GM10847 (cell line): ENCODE measurements around the gene CD3E.

Experiments
- POLR2A ChIP-seq: IDR thresholded peaks from 2 replicates; pipeline ENCODE4 v1.6.1; 2011; ENCODE audit not compliant: insufficient read length; ENCODE audit errors: extremely low read depth

Gene CD3E

DNA sequence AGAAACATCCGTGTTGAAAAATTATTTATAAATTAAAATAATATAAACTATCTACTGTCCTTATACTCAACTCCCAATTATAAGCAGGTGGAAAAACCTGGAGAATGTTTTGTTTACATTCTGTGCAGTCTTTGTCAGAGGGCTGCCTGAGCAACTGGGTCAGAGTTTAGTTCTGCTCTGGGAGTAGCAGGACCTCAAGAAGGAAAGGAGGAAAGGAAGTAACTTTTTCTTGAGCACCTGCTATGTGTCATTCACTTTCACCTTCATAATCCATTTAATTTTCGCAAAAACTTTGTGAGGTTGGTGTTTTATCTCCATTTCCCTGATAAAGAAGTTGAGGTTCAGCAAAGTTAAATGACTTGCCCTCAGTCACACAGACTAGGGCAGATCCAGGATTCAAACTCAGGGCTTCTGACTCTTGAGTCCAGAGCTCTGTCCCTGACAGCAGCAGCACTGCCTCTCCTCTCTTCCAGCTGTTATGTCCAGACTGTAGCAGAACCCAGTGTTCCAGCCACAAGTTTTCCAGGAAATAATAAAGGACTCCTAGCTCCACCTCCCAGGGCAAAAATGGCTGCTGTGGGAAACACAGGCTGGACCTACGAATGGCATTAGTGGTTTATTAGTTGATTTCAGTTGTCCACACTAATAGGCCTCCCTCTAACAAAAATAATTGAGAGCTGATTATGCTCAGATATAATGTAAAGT lies 6.4 kb downstream of the CD3E start:
- TF ChIP-seq POLR2A, result no peak

DNA sequence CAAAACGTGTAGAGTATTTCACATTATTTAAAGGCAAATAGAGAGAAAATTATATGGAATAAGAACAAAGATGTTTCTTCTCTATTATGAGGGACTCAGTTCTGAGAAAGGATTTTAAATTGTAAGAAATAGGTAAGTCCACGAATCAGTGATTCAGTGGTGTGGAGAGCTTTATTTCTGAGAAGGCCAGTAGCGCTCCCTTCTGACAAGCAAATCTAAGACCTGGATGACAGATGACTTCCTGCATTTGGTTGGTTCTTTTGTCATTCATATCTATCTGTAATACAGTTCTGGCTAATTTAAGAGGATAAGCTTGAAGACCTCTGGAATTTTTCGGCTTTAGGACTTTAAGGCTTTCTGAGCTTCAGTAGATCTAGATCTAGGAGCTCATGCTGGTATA lies 7.0 kb downstream of the CD3E start:
- TF ChIP-seq POLR2A, result no peak

DNA sequence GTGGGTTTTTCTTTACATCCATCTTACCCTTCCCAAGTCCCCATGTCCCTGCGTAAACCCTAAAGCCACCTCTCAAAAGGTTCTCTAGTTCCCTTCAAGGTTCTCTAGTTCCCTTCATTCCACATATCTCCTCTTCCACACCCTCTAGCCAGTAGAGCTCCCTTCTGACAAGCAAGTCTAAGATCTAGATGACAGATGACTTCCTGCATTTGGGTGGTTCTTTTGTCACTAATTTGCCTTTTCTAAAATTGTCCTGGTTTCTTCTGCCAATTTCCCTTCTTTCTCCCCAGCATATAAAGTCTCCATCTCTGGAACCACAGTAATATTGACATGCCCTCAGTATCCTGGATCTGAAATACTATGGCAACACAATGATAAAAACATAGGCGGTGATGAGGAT lies 7.8 kb downstream of the CD3E start:
- TF ChIP-seq POLR2A, result no peak

DNA sequence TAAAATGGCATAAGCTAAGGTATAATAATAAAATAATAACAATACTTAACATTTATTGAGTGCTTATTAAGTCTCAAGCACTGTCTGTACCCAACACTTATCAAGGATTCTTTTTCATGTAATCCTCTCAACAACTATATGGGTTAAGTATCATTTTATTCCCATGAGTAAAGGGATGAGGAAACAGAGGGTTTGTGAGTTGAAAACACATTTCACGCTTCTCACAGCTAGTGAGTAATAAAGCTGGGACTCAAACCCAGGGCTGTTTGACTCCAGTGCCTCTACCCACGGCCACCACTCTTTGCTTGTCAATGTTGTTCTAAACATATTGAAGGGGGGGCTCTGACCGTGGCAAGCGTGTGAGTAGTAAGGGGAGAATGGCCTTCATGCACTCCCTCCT lies 8.7 kb downstream of the CD3E start:
- TF ChIP-seq POLR2A, result no peak

DNA sequence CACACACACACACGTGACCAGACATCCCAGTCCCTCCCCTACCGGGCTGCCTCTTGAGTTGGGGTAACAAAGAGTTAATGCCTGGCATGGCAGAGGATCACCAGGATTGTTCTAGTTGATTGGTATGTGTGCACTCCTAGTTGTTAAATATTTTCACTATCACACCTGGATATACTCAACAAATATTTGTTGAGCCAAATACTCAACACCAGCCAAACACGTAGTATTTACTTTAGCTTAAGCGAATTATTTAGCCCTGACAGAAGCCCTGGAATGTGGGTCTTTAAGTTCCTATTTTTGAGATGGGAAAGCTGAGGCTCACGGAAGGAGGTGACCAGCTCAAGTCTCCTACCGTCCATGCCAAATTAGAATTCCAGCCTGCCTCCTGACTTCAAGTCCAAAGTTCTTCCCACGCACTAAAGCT lies 10.5 kb downstream of the CD3E start:
- no peak for TF ChIP-seq POLR2A

DNA sequence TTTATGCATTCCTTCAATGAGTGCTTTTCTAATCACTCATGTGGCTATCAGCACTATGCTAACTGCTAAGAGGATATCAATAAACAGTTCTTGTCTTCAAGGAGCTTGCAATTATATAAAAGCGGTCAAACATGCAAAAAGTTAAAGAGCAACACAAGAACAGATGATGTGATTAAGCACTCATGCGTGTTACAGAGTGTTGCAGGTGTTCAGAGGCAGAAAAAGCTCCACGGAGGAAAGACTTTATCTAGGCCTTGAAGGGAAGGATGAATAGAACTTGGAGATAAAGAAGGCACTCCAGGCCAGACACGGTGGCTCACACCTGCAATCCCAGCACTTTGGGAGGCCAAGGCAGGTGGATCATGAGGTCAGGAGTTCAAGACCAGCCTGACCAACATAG lies 13.6 kb downstream of the CD3E start:
- TF ChIP-seq POLR2A, result no peak

DNA sequence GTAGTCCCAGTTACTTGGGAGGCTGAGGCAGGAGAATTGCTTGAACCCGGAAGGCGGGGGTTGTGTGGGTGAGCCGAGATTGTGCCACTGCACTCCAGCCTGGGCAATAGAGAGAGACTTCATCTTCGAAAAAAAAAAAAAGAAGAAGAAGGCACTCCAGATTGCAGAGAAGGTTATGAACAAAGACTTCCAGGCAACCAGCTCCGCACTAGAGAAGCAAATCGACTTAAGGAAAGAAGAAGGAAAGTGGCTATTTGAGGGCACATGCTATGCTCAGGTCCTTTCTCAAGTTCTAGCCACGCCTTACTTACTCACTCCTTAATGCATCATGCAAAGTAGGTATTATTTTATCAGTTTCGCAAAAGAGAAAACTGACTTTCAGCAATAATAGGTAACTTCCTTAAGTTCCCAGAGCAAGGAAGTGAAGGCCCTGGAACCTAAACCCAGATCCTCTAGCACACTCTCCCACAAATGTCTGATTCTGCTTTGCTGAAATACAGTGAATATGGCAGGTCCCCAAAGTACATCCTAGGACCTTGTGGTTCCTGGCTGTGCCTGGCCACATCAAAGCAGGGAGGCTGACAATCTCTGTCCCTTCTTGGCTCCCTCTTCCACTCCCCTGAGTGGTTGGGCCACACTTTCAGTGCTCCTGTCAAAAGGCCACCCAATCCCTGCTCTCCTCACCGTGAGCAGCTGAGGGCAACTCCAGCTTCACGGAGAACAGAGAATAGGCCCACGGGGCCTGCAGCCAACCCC lies 14.2 kb downstream of the CD3E start:
- no peak for TF ChIP-seq POLR2A

DNA sequence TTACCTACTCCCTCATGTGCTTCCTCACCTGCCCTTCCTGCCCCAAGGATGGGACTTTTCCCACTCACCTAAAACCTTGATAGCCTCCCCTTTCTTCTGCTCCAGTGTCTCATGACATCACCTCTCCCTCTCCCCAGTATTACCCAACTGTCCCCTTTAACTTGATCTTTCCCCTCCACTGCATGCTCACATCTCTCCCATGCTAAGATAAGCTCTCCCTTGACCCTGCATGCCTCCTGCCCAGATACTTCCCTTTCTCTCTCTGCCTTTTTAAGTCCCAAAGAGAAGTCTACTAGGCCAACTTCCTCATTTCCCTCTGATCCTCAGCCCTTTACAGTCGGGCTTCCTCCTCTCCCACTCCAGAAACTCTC lies 14.8 kb downstream of the CD3E start:
- no peak for TF ChIP-seq POLR2A

DNA sequence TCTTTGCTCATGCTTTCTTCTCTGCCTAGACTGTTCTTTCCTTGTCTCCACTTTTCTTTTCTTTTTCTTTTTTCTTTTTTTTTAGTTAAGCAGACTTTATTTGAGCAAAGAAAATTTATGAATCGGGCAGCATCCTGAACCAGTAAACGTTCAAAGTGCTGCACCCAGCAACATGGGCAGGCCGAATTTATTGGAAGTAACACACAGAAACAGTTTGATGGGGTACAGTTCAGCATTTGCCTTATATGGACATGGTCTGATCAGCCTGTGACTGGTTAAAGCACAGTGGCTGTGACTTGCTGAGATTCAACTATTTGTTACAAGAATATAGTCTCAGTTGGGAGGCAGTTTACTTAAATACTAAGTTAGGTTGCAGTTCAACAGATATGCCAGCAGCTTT lies 16.0 kb downstream of the CD3E start:
- no peak for TF ChIP-seq POLR2A

DNA sequence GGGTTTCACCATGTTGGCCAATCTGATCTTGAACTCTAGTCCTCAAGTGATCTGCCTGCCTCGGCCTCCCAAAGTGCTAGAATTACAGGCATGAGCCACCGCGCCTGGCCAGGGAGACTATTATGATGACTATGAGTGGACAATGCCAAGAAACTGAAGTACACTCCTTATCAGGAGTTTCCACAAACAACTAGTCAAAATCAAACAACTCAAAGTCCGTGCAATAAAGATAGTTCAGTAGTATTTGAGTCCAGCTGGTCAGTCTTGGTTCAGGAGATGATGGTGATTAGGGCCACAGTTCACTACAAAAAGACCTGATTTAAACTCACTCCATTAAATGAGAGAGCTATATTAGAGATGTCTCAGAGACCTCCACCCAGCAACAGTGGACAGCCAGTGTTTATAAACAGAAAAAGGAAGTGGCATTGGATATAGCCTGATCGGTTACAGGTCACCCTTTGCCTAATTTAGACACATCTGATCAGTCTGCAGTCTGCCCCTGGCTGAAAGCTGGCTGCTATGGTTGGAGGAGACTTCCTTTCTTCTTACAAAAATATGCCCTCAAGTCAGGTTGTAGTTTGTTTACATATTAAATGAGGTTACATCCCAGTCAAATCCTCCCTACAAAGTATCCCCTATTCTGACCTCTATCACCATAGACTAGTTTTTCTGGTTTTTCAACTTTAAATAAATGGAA lies 17.0 kb downstream of the CD3E start:
- no peak for TF ChIP-seq POLR2A

DNA sequence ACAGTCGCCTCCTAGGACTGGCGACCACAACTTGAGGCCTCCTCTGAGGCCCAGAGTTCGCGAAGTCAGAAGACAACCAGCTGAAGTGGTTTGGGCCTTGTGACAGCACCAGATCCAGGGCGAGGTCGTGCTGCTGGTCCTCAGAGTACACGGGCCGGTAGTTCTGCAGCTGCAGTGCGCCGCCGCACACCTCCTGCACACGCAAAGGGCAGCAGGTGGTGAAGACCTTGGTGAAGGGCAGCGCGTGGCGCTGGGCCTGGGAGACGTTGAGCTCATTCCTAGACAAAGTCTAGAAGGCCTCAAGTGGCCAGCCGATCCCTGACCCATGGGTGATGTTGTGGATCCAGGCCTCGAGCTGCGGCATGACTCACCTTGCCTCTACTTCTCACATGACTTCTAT lies 18.2 kb downstream of the CD3E start:
- no peak for TF ChIP-seq POLR2A

DNA sequence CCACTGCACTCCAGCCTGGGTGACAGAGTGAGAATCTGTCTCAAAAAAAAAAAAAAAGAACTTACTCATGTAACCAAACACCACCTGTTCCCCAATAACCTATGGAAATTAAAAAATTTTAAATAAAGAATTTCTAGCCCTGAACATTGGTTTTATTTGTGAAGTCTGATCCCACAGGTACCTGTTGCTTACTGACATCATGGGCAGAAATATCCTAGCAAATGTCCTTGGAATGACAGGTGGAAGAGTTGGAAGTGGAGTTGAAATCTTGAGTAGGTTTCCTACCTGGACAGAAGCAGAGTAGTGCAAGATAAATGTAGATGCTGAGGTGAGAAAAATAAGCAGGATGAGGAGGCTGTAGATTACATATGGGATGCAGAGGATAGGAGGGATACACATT lies 20.8 kb downstream of the CD3E start:
- no peak for TF ChIP-seq POLR2A

DNA sequence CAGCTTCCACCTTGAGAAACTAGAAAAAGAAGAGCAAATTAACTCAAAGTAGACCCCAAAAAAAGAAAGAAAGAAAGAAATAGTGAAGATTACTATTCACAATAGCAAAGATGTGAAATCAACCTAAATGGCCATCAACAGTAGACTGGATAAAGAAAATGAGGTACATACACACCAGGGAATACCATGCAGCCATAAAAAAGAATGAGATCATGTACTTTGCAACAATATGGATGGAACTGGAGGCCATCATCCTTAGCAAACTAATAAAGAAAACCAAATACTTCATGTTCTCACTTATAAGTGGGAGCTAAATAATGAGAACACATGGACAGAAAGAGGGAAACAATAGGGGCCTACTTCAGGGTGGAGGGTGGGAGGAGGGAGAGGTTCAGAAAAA lies 24.2 kb downstream of the CD3E start:
- no peak for TF ChIP-seq POLR2A

DNA sequence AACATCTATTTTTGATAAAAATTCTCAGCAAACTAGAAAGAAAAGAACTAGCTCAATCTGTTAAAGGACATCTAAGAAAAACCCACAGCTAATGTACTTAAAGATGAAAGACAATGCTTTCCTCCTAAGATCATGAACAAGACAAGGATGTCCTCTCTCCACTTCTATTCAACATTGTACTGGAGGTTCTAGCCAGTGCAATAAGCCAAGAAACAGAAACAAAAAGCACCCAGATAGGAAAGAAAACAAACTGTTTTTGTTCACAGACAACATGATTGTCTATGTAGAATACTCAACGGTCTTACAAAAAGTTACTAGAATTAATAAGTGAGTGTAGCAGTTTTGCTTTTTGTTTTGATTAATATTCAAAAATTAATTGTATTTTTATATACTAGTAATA lies 30.2 kb downstream of the CD3E start:
- TF ChIP-seq POLR2A, result no peak

DNA sequence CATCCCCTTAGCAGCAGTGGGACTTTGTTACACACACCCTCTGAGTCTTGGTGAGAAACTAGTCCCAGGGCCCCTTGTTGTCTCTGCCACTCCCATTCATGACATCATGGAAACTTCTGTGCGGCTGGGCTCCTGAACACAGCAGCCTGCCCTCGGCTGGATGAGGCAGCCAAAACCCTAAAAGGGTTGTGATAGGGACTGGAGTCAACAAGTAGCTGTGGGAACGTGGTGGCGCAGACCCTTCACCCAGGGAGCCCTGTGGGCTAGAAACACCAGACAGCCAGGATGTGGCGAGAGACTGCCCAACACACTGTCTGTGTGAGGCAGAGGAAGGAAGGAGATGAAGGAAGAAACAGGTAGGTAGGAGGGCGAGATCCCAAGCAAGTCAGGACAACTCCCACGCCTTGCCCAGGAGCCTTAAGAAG lies 34.1 kb downstream of the CD3E start:
- no peak for TF ChIP-seq POLR2A

DNA sequence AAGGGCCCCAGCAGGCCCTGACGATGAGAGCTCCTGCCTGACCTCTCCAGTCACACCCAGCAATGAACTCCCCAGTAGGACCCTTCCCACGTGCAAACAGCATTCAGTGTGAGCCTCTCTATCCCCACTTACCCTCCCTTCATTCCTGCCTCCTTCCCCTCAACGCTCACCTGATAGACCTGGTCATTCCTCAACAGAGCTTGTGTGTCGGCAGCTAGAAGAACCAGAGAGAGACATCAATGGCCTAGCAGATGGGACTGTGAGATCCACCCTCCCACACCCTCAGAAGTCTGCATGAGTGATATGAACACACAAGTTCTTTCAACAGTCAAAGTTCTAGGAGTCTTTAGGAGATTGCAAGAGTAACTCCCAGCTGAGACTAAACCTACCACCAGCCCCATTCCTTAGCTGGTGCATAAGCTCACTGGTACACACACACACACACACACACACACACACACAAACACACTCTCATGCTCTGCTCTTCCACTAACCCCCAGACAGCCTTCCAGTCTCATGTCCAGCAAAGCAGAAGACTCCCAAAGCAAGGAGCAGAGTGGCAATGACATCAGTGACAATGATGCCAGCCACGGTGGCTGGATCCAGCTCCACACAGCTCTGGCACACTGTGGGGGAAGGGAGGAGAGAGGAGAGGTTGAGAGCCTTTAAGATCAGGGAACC lies 34.9 kb downstream of the CD3E start:
- TF ChIP-seq POLR2A, result no peak
